Gastrocnemius medialis (tissue), 4 donors: ENCODE data around the gene CNOT10.

Experiments used
- CTCF ChIP-seq, 5 experiments: fragments of 450-650 bp in 3 of 5; fragments of 200-600 bp in 2 of 5; sonication (generic) in 2 of 5; IDR thresholded peaks in 4 of 5; conservative IDR thresholded peaks in 1 of 5; 1 replicate in 4 of 5; 2 replicates in 1 of 5; pipeline ENCODE4 v1.5.1; 2016 to 2019; ENCODE audit warnings: antibody characterized with exemption in 5 of 5, mild to moderate bottlenecking in 3 of 5, moderate library complexity in 3 of 5
- POLR2A ChIP-seq, 2 donors: fragments of 450-650 bp; IDR thresholded peaks; one replicate each; pipeline ENCODE4 v1.6.1; 2017; ENCODE audit warnings: antibody characterized with exemption in 2 of 2, mild to moderate bottlenecking in 2 of 2, moderate library complexity in 2 of 2

DNA sequence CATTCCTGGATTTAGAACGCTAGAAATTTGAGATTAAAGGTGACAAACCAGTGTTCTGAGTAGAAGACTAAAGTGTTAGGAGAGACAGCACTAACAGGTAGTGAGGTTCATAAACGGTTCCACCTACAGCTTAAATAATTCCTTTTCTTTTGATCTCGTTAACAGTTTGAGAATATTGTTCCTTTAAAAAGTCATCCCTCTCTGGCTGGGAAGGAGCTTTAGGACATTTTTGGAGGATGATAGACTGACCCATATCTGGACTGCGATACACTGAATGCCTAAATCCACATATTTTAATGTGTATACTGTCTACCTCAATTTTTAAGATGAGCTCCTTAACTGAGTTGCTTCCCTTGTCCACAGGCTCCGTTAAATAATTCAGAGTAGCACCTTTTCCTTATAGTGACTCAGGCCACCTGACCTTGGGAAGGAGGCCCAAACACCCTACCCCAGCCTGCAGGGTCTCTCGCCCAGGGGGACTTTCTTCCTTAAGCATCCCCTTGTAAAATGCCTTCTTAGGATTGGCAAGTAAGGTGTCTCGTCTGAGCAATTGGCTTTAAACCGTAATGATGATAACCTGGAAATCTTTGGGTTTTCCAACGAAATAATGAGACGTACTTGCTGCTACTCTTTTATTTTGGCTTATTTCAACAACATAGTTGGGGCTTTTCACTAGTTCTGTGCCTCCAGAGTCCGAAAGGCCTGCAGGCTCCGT is 136.1 kb downstream of the CNOT10 start:
- TF ChIP-seq CTCF (IDR thresholded peaks at IDR 0.05 in 4 of 5, conservative IDR thresholded peaks at IDR 0.05 in 1 of 5) (no peak), POLR2A (IDR thresholded peaks at IDR 0.05) (no peak)
